Measurements from ENCODE around the gene IGSF3. TPM values are rescaled to one million over a fixed set of nuclear protein-coding genes. Genes with fewer than 3 reads are reported as not detected.

The IGSF3 gene
- total RNA-seq, 1 donor from 2014 or later: 32.5 TPM

DNA sequence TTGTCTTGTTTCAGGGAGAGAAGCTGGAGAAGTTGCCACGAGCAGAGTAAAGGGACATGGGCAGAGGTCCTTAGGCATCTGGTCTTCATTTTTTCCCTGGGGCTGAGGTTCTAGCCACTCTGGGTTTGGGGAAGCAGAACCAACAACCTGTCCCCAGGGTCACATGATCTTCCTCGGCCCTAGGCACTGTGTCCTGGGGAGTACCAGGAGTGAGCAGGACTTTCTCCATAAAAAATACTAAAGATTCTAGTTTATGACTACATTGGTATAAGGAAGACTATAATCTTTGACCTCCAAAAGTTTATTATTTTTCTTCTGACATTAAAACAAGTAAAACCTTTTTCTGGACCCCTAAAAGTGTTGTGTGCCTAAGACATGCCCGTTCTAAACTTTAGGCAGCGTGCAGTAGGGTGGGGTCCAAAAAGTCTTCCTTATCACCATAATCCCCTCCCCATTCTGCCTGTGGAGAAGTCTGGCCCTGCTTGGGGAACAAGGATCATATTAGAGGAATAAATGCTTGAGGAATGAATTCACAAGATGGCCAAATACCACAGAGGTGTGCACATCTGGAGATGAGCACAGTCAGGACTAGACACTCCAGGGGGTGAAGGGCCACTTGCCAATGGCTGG is 19.3 kb upstream of the IGSF3 start:
- peak; percentile 55 for DNase-seq (ENCODE audit: low spot score)

DNA sequence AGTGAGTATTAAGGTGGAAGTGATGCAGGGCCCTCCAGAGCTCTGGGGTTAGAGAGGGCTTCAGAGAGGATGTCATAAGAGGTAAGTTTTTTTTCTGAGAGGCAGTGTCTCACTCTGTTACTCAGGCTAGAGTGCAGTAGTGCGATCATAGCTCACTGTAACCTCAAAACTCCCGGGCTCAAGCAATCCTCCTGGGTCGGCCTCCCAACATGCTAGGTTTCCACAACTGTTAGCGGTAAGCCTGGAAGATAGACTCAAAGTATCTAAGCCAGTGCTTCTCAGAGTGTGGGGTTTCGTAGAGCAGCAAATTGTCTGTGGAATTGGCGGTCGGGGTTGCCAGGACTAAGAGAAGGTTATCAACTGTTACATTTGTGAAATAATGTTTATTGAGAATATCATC is 18.6 kb upstream of the IGSF3 start:
- DNase-seq (ENCODE audit: low spot score): no peak

DNA sequence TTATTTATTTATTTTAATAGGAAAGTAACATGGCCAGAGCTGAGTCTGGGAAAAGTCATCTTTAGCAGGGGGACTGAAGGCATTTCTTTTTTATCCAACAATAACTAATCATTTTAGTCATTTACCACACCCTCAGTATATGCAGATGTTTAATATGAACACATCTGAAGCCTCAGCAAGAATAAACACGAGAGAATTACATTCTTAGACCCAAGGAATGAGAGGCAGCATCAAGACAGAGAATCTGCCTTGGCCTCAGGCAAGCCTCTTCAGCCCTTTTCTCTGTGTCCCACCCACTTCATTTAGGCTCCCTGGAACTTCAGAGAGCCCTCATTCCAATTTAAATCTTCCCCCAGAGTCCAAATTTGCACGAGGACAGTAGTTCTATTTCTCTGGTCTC is 17.0 kb upstream of the IGSF3 start:
- no peak for DNase-seq (ENCODE audit: low spot score)

DNA sequence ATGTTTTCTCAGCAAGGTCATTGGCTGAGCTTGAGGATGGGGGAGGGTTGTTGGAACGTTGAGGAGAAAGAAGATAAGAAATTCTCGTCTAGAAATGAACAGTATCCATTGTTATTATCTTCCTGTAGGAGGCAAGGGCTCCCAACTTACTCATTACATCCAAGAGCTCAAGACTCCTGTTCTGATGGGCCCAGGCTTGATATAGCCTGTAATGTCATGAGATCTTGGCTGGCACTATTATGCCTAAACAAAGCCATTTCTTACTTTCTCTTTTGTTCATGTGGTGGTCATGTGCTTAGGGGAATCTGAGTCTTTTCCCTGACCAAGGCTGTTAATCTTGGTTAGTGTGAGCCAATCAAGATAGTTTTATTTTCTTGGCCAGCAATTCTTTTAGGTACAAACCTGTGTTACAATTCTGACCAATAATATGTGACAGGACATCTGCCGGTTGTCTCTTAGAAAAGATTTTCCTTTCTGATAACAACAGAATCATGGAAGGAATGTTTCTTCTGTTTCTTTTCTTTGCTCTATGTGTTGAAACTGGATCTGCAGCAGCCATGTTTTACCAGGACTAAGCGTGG is 15.2 kb upstream of the IGSF3 start:
- no peak for DNase-seq (ENCODE audit: low spot score)

DNA sequence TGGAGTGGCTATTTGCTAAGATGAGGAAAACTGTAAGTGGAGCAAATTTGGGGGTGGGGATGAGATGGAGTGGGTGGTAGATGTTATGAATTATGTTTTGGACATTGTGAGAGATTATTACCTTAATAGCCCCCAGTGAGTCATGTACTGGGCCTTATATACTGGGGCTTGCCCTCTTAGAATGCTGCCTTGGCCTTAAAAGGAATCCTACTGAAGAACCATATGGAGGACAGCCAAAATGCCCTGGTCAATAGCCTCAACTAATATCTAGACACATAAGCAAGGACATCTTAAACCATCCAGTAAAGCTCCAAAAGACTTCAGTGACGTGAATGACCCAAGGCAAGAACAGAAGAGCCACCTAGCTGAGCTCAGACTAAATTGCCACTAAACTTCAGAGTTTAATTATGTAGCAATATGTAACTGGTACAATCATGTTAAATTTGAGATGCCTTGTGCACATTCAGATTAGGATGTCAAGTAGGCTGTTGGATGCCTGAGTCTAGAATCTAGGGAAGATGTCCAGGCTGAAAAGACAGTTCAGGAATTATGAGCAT is 13.9 kb upstream of the IGSF3 start:
- no peak for DNase-seq (ENCODE audit: low spot score)

DNA sequence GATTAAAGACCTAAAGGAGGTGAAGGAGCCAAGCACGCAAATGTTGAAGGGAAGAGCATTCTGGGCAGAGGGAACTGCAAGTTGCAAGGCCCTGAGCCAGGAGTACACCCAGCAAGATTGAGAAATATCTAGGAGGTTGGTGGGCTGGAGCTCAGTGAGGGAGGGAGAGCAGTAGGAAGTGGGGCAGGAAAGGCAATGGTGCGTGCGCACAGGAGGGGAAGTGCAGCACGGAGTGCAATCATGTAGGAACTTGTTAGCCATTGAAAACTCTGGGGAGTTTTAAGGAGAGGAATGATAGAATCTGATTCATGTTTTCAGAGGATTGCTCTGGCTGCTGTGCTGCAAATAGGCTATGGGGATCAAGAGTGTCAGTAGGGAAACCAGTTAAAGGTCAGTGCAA is 13.2 kb upstream of the IGSF3 start:
- DNase-seq (ENCODE audit: low spot score): no peak

DNA sequence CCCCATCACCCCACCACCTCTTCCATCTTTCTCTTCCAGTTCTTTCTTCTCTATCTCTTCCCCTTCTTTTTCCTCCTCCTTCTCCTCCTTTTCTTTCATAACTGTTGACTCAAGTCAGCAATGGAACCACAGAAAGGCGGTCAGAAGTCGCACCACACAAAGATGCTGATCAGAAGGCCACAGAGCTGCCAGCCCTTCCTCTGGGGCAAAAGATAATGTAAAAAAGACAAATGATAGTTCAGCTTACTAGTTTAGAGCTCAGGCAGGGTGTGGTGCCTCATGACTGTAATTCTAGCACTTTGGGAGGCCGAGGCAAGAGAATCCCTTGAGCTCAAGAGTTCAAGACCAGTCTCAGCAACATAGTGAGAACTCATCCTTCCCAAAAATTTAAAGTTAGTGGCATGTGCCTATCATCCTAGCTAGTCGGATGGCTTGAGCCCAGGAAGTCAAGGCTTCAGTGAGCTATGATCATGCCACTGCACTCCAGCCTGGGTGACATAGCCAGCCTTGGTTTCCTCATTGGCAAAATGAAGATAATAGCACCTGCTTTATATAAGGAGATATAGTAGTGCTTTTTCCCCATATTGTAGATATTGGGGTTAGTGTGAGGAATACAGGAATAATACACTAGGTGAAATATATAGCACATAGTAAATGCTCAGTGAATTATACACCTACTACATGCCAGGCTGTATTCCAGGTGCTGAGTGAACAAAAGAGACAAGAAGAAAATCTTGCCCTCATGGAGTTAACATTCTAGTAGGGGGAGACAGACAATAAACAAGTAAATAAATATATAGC is 12.5 kb upstream of the IGSF3 start:
- no peak for DNase-seq (ENCODE audit: low spot score)

DNA sequence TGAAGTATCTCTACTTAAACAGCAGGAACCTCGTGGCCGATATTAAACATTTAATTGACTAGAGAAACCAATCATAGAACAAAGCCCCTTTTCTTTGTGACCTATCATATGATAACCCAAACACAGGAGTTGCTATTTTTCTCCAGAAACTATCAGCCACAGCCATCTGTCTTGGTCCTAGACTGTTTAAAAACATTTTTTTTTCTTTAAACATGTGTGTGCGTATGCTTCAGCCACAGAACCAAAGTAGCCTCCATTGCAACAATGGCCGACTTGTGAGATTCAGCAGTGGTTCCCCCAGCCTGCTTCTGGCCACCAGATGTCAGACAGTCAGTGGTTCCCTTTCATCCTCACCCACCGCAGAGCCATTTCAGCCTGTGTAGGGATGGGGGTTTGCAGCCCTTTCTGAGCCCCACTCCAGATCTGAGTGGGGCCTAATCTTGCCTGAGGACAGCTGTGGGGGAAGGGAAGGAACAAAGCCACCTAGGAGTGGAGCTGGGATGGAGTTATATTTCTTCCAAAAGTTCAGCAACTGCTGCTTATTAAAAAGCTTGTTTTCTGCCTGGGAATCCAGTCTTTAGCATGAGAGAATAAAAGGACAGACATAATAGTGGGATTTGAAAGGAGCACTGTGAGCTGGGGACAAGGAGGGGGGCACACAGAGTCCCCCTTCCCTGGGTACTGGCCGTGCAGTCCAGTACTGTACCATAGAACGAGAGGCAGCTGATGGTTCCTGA is 11.7 kb upstream of the IGSF3 start:
- DNase-seq (ENCODE audit: low spot score): no peak

DNA sequence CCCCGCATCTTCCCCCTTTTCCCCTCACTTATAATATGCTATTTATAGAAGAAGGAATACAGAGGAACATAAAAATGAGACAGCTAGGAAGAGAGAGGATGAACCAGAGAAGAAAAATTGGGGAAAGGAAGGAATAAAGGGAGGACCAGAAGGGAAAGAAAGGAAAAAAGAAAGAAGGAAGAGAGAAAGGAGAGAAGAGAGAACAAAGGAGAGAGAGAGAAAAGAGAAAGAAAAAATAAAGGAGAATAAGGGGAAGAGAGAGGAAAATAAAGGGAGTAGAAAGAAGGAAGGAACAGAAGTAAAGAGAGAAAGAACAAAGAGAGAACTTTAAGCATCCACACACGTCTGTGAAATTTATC is 11.2 kb upstream of the IGSF3 start:
- no peak for DNase-seq (ENCODE audit: low spot score)

DNA sequence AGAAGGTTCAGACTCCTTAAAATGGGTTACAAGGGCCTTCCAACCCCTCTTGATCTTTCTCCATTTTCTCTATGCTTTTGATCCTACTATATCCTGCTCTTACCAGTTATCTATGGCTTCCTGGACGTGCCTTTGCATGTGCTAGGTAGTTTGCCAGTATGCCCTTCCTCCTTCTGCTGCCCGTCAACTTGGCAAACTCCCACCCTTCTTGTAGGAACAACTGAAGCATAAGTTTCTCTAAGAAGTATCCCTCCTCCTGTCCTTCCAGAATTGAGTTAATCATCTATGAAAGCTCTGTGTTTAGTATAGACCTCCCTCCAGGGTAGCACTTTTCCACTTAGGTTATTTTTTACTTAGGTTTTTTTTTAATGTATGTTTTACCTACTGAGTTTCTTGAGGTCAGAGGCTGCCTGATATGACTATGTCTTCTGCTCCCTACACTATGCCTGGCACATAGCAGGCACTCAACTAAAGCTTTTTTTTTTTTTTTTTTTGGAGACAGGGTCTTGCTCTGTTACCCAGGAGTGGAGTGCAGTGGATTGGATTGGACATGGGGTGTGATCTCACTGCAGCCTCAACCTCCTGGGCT is 10.0 kb upstream of the IGSF3 start:
- no peak for DNase-seq (ENCODE audit: low spot score)

DNA sequence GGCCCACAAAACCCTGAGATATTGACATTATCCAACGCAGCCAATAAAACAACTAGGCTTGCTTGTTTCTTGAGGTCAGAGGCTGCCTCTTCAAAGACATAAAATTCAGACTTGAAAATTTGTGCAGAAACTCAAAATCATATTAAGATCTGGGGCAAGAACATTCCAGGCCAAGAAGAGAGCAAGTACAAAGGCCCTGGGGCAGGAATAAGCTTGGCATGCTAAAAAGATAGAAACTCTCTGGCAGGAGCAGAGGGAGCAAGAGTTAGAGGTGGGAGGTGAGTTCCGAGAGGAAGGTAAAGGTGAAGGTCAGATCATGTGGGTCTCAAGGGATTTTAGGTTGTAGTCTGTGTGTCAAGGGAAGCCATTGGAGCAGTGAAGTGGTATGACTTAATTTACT is 8.8 kb upstream of the IGSF3 start:
- DNase-seq (ENCODE audit: low spot score): no peak

DNA sequence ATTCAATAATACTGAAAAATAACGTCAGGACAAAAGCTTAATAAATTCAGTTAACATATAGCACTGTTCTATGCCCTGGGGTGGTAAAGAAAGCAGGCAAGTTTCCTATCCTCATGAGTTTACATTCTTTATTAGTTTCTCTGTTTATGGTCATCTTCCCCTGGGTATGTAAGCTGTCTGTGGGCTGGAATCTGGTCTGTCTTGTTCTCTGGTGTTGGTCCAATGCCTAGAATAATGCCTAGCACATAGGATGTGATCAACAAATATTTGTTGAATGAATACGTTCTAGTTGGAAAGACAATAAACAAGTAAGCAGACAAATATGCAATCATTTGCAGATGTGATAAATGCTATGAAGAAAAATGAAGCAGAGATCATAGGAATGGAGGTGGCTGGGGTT is 7.2 kb upstream of the IGSF3 start:
- no peak for DNase-seq (ENCODE audit: low spot score)

DNA sequence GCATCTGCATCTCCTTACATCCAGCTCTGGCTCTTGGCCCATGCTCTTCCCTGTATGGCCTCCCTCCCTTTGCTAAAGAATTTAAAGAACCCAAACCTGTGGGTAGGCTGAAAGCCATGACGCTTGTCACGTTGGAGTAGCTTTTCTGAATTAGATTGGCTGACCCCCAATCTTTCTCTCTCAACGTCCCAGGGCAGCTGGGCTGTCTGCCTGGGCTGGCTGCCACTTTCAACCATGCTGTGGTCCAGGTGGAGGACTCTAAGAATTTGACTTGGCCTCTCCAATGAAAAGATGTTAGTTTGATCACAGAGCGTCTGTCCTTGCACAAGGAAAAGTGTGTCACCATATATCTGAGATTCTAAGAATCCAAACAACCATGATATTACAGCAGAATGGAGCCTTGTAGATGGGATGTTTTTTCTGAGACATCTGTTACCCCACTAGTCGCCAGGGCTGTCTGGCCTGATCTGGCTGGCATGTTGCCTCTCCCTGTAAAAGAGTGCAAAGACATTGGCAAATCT is 6.5 kb upstream of the IGSF3 start:
- DNase-seq (ENCODE audit: low spot score): no peak

DNA sequence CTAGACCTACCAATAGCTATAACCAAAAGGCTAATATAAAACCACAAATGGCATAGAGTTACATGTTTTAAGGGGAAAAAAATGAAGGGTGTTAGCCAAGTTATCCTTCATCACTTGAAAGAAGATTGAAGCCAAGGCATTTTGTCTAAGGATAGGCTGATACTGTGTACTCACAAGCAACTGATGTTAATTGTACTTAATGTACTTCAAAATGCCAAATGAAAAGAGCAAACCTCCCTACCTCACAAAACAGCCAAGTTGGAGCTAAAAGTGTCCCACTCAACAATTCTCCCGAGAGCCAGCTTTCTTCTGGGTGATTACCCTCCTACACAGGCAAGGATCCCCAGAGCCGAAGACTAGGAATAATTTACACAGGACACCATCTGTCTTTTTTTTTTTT is 4.4 kb upstream of the IGSF3 start:
- DNase-seq (ENCODE audit: low spot score): no peak

DNA sequence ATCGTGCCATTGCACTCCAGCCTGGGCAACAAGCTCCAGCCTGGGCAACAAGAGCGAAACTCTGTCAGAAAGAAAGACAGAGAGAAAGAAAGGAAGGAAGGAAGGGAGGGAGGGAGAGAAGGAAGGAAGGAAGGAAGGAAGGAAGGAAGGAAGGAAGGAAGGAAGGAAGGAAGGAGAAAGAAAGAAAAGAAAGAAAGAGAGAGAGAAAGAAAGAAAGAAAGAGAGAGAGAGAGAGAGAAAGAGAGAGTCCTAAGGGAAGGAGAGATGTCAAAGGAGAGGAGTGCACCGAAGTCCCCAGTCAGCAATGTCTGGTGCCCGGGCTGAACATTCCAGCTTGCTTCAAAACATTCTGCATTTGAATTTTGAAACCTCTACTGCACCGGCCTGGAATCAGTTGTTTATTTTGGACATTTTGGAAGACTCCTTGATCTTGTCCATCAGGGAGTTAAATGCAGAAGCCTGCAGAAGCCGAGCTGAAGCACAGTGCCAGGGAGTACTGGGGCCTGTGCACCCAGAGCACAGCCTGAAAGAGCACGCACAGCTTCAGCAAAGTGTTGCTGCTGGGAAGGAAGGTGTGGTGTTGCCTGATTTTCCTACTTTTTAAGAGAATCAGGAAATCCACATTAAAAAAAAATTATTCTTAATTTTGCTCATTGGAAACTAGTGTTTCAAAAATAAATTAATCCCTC is 3.7 kb upstream of the IGSF3 start:
- DNase-seq (ENCODE audit: low spot score): peak; percentile 48

DNA sequence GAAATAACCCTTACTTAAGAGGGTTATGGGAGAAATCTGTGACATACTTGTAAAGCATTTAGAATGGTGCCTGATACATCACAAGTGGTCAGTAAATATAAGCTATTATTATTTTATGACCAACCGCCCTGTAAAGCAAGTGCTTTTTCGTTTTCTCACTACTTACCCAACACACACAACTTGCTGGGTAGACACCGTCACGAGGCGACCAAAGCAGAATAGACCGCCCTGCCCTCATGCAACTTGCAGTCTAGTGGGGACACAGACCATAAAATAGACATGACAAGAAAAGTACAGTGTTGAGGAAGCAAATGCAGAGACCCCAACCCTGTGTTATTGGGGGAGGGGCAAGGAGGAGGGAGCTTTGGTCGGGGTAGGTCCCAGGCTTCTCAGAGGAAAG is 744 bp upstream of the IGSF3 start:
- no peak for DNase-seq (ENCODE audit: low spot score)

DNA sequence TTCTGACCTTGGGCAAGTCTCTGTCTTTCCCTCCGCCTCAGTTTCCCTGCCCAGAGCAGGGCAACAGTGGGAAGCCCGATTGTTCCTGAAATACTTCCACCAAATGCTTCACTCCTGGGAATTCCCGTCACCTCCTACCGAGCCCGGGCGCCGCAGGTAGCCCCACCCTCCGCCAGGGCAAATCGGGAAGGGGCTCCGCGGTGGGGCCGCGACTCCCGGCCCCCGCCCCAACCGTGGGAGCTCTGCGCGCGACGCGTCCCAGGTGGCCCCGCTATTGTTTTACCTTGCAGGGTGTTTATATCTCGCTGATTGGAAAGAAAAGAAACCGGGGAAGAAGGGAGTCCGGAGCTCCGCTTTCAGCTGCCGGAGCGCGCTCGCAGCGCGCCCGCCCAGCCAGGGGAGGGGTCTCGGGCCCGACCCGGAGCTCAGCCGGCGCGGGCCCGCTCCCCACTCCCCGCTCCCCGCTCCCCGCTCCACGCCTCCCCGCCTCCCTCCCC is 407 bp downstream of the IGSF3 start:
- no peak for DNase-seq (ENCODE audit: low spot score)

DNA sequence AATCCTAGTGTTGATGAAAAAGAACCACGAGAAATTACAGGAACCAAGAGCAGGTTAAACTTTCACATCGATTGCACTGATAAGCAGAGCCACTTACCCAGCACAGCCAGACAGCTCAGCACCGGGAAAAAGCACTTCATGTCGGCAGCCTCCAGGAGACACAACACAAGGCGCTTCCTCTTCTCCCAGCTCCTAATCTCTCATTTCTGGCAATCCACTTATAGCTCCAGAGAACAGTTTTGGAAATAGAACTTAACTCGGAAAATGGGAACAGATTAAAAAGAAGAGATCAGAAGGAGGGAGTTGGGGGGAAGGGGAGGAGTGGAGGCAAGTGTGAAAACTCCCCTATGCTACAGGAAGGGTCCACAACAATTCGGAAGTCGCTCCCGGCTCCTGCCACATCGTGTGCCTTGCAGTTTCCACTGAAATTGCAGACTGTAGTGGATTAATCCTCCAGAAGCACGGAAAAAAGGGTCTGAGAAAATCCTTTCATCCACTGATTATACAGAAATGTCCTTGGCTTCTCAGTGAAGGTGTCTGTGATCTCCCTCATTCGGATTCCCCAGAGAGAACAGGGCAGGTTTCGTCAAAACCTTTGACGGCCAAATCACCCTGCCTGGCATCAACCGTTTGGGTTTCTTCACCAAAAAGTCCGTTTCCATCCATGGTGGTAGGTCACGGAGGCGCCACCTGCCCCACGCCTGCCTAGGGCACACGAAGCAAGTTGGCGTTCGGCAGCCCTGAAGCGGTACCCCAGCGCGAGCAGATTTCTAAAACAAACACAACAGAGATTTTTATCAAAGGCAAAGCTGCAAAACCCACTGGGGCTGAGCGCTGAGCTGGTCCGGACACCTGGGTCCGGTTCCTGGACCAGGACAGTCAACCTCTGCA is 1.1 kb downstream of the IGSF3 start:
- DNase-seq (ENCODE audit: low spot score): peak; percentile 50

DNA sequence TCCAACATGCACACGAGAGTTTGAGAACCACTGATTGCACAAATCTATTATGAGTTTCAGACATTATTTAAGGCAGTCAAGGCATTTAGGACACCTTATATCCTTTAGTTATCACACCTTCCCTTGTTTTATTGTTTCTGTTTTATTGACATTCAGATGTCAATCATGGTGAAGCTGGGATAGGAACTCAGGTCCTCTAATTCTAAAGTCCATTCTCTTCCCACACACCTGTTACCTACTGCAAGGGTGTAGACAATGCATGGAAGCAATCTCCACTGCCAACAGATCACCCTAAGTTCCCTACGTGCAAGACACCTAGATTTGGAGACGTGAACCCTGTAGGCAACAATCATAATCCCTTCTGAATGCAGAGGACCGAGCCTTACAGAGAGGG is 2.6 kb downstream of the IGSF3 start:
- DNase-seq (ENCODE audit: low spot score): no peak

Measured in umbilical cord (tissue), 2 donors.